K562 (cell line): ENCODE data around the gene GNPTAB. TPM values are rescaled to one million over a fixed set of nuclear protein-coding genes. Genes with fewer than 3 reads are reported as not detected.

ENCODE experiments used
- CAMTA2 ChIP-seq: fragments of 250-450 bp; sonication (Bioruptor Pico); conservative IDR thresholded peaks from 2 replicates; pipeline ENCODE4 v1.5.1; 2022
- CBX2 ChIP-seq: fragments of 200-600 bp; sonication (generic); IDR thresholded peaks from one replicate; pipeline ENCODE4 v1.6.1; 2012; ENCODE audit warnings: mild to moderate bottlenecking, low read length, inconsistent platforms; ENCODE audit not compliant: insufficient read depth, poor library complexity, severe bottlenecking
- CCNT2 ChIP-seq: IDR thresholded peaks from 2 replicates; pipeline ENCODE4 v1.6.1; 2011; ENCODE audit warnings: borderline replicate concordance, low read depth, mild to moderate bottlenecking, moderate library complexity, mixed read lengths, low read length; ENCODE audit not compliant: insufficient read length; ENCODE audit errors: extremely low read depth
- CREBBP ChIP-seq: IDR thresholded peaks from one replicate; pipeline ENCODE4 v1.6.1; 2012; ENCODE audit warnings: low read depth, mild to moderate bottlenecking, control low read depth, inconsistent platforms, low read length
- ESRRA ChIP-seq: fragments of 450-650 bp; IDR thresholded peaks from 2 replicates; pipeline ENCODE4 v1.6.1; 2014; ENCODE audit warnings: low read depth, mild to moderate bottlenecking, moderate library complexity, borderline replicate concordance
- GATAD2B ChIP-seq: fragments of 450-650 bp; IDR thresholded peaks from 2 replicates; pipeline ENCODE4 v1.6.1; 2017; ENCODE audit warnings: mild to moderate bottlenecking, borderline replicate concordance
- HOXB6 ChIP-seq: fragments of 250-450 bp; sonication (Bioruptor Pico); IDR thresholded peaks from 2 replicates; pipeline ENCODE4 v1.5.1; 2022; ENCODE audit warnings: mild to moderate bottlenecking, borderline replicate concordance
- KLF1 ChIP-seq: fragments of 450-650 bp; IDR thresholded peaks from 2 replicates; pipeline ENCODE4 v1.6.1; 2016; ENCODE audit warnings: missing genetic modification characterization, missing compliant biosample characterization
- MXI1 ChIP-seq: IDR thresholded peaks from 2 replicates; pipeline ENCODE4 v1.6.1; 2011; ENCODE audit warnings: low read depth, mild to moderate bottlenecking, improper control_type of control experiment, low read length
- NCOA6 ChIP-seq: fragments of 450-650 bp; IDR thresholded peaks from 2 replicates; pipeline ENCODE4 v1.6.1; 2017; ENCODE audit warnings: mild to moderate bottlenecking
- RREB1 ChIP-seq: fragments of 250-450 bp; sonication (Bioruptor Pico); IDR thresholded peaks from 2 replicates; pipeline ENCODE4 v1.4.0; 2020
- SMARCC2 ChIP-seq: fragments of 450-650 bp; IDR thresholded peaks from 2 replicates; pipeline ENCODE4 v1.6.1; 2017; ENCODE audit warnings: antibody characterized with exemption, moderate library complexity, mild to moderate bottlenecking, low read depth
- SNIP1 ChIP-seq: fragments of 450-650 bp; IDR thresholded peaks from 2 replicates; pipeline ENCODE4 v1.7.1; 2017; ENCODE audit warnings: low read depth, mild to moderate bottlenecking
- SOX6 ChIP-seq: fragments of 450-650 bp; IDR thresholded peaks from 2 replicates; pipeline ENCODE4 v1.6.1; 2014; ENCODE audit warnings: mild to moderate bottlenecking
- XRCC5 ChIP-seq: fragments of 200-400 bp; formaldehyde crosslinking; IDR thresholded peaks from 2 replicates; pipeline ENCODE4 v1.6.1; 2017; ENCODE audit warnings: low read depth, mild to moderate bottlenecking, low read length
- ZNF175 ChIP-seq: fragments of 200-800 bp; sonication (Bioruptor generic); IDR thresholded peaks from 2 replicates; pipeline ENCODE4 v1.6.1; 2016; ENCODE audit warnings: low read depth, mild to moderate bottlenecking, missing genetic modification characterization, missing compliant biosample characterization
- ZNF274 ChIP-seq: IDR thresholded peaks from 2 replicates; pipeline ENCODE4 v1.6.1; 2011; ENCODE audit warnings: low read depth, mild to moderate bottlenecking, low read length, moderate library complexity, borderline replicate concordance
- ZNF316 ChIP-seq: fragments of 450-650 bp; IDR thresholded peaks from 2 replicates; pipeline ENCODE4 v1.6.1; 2016
- ZNF398 ChIP-seq: fragments of 250-450 bp; sonication (Bioruptor Pico); IDR thresholded peaks from 2 replicates; pipeline ENCODE4 v1.8.0; 2021; ENCODE audit warnings: moderate library complexity, mild to moderate bottlenecking, inconsistent platforms
- polyA plus RNA-seq, 8 experiments: library from polyadenylated mRNA; depleted of rRNA in 4 of 8; stranded (reverse) in 5 of 8; unstranded in 3 of 8; fragments of >200 nt; fragmentation: Nextera tagmentation in 2 of 8; fragmentation: Illumina TruSeq in 1 of 8; extraction: Ambion mirVana in 2 of 8; extraction: Trizol in 1 of 8; gene quantifications; 2 replicates each; pipeline versions ENCODE4 v1.2.1 to v1.2.3, GENCODE V29; 2011 to 2014; ENCODE audit warnings: inconsistent platforms in 1 of 8, missing spikeins in 1 of 8
- total RNA-seq, 7 experiments: library from RNA; depleted of rRNA in 6 of 7; stranded (reverse); fragments of >200 nt in 6 of 7; fragmentation: Illumina TruSeq in 2 of 7; extraction: Trizol in 2 of 7; gene quantifications; 2 replicates each; pipeline versions ENCODE4 v1.2.1 to v1.2.3, GENCODE V29; 2011 to 2021; ENCODE audit warnings: low replicate concordance in 1 of 7
- TF ChIP-seq, protein P1 (sequence below): fragments of 250-450 bp; sonication (Bioruptor Pico); IDR thresholded peaks from 2 replicates; pipeline ENCODE4 v1.4.0; 2020

The GNPTAB gene
- total and polyA plus RNA-seq, 9 of the 15 experiments (the other 6 are each of a cell fraction or from before 2014, with no cell fraction given): 5.9 to 23.2 (median 19.3) TPM

DNA sequence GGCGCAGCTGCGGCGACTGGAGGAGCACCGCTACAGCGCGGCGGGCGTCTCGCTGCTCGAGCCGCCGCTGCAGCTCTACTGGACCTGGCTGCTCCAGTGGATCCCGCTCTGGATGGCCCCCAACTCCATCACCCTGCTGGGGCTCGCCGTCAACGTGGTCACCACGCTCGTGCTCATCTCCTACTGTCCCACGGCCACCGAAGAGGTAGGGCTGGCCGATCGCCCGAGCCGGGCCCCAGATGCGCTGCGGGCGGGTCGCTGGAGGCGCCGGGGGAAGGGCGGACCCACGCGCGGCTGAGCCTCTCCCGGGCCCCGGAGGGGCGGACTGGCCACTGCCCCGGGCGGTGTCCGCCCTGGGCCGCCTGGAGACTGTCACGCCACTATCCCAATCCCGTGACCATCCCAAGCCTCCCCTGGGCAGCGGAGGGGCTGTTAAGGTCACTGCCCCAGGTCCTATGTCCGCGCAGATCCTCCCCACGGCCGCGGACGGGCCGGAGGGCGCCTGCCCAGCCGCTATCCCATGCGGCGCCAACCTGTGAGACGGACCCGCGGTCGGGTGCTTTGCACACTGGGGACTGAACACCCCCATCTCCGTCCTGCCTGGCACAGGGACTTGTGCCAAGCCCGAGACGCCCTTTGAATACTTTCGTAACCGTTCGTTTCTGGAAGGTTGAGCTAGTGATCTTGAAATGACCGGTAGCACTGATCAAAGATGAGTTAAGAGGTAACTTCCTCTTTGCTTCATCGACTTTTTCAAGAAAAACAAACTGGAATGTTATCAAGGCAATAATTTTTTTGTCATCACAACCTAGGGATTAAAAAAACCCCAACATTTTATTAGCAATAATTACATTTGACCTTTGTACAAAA is 132.6 kb downstream of the GNPTAB start (continued):
- TF ChIP-seq, protein P1, sequence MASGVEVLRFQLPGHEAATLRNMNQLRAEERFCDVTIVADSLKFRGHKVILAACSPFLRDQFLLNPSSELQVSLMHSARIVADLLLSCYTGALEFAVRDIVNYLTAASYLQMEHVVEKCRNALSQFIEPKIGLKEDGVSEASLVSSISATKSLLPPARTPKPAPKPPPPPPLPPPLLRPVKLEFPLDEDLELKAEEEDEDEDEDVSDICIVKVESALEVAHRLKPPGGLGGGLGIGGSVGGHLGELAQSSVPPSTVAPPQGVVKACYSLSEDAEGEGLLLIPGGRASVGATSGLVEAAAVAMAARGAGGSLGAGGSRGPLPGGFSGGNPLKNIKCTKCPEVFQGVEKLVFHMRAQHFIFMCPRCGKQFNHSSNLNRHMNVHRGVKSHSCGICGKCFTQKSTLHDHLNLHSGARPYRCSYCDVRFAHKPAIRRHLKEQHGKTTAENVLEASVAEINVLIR (CRISPR knock-in tag): no peak
- TF ChIP-seq HOXB6 (CRISPR knock-in tag): no peak
- peak; percentile 69; the same call in 1 of the 2 replicates for TF ChIP-seq RREB1 (CRISPR knock-in tag)
- TF ChIP-seq NCOA6: no peak
- no peak for TF ChIP-seq ZNF175 (CRISPR knock-in tag)
- no peak for TF ChIP-seq XRCC5
- TF ChIP-seq CAMTA2 (CRISPR knock-in tag): no peak
- no peak for TF ChIP-seq ZNF316
- peak; percentile 71 for TF ChIP-seq ESRRA
- TF ChIP-seq SNIP1: no peak
- TF ChIP-seq MXI1: no peak
- no peak for TF ChIP-seq KLF1 (tag)
- TF ChIP-seq CBX2: no peak
- no peak for TF ChIP-seq SMARCC2
- no peak for TF ChIP-seq ZNF398 (CRISPR knock-in tag)
- TF ChIP-seq GATAD2B: 0 out of 2 replicates have a peak, but pooled peaks have one; percentile 3
- TF ChIP-seq SOX6: no peak
- TF ChIP-seq CCNT2: peak; percentile 14
- TF ChIP-seq CREBBP: no peak
- no peak for TF ChIP-seq ZNF274
